Activated CD4-positive, alpha-beta T cell treated with anti-CD3 and anti-CD28 coated beads, Interleukin-2, amount 10 ng/mL, durations not matched to agents 24 days and 14 days (primary cell): ENCODE data around the gene AGFG1. TPM values are rescaled to one million over a fixed set of nuclear protein-coding genes. Genes with fewer than 3 reads are reported as not detected.

Experiments used
- DNase-seq: peaks from one replicate; pipeline ENCODE4 v3.0.0; 2022
- H3K27ac Mint-ChIP-seq: one replicate; pipeline ENCODE4 v1.8.0; 2022; ENCODE audit warnings: mild to moderate bottlenecking, mixed read lengths
- H3K27me3 Mint-ChIP-seq: one replicate; pipeline ENCODE4 v1.8.0; 2022; ENCODE audit warnings: mixed read lengths
- H3K36me3 Mint-ChIP-seq: one replicate; pipeline ENCODE4 v1.8.0; 2022; ENCODE audit warnings: low read depth, mild to moderate bottlenecking, mixed read lengths
- H3K4me1 Mint-ChIP-seq: one replicate; pipeline ENCODE4 v1.8.0; 2021; ENCODE audit warnings: mixed read lengths
- H3K4me3 Mint-ChIP-seq: one replicate; pipeline ENCODE4 v1.8.0; 2022; ENCODE audit warnings: mild to moderate bottlenecking, moderate library complexity, mixed read lengths
- H3K9me3 Mint-ChIP-seq: one replicate; pipeline ENCODE4 v1.8.0; 2021; ENCODE audit warnings: mixed read lengths
- intact Hi-C: fragments of 100-400 bp; cut with micrococcal nuclease; formaldehyde crosslinking; loops from one replicate; pipeline ENCODE4 v1.15.1; 2023
- total RNA-seq: library from RNA; stranded (reverse); gene quantifications from 2 replicates; pipeline ENCODE4 v1.2.3, GENCODE V29; 2022

Gene AGFG1
- total RNA-seq, 1 donor from 2014 or later: 229 TPM

DNA sequence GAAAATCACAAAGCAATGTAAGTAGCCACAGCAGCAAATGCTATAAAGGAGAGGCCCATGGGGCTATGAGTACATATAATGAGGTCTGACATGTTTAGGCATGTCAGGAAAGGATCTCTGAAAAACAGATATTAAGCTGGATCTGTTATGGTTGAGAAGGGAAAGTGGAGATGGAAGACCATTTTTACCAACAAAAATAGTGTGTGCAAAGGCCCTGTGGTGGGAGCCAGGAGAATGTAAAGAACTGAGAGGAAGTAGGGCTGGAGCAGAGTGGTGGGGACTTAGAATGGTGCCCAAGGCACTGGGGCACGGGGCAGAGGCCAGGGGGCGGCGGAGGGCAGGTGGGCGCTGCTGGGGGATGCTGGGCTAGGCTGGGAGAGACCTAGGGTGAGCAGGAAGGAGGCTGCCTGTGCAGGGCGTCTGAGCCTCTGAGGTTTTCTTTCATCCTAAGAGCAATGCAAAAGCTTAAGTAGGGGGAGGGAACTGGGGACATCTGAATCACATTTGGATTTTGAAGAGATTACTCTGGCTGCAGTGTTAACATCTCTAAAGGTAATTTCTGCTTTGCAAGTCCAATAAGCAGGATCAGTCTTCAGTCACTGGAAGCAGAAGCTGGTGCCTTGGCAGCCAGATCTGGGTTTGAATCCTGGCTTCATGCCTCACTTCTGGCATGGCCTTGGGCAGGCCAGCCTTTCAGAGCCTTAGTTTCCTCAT, 4.9 kb upstream of the AGFG1 start:
- H3K4me3 Mint-ChIP-seq: no peak overlapping the region
- peaks cover 54% of the 10 kb centered on the region for H3K4me1 Mint-ChIP-seq
- H3K27ac Mint-ChIP-seq: peak overlapping the region; percentile 73
- DNase-seq: no peak
- intact Hi-C loops: loop anchor here (10.0 kb wide), 1 partner anchor 672 kb away; the partner anchor contains the start of gene IRS1
- peaks cover 2% of the 10 kb centered on the region for H3K36me3 Mint-ChIP-seq
- H3K9me3 Mint-ChIP-seq: peaks cover 3% of the 10 kb centered on the region
- no peaks in the 10 kb centered on the region for H3K27me3 Mint-ChIP-seq

DNA sequence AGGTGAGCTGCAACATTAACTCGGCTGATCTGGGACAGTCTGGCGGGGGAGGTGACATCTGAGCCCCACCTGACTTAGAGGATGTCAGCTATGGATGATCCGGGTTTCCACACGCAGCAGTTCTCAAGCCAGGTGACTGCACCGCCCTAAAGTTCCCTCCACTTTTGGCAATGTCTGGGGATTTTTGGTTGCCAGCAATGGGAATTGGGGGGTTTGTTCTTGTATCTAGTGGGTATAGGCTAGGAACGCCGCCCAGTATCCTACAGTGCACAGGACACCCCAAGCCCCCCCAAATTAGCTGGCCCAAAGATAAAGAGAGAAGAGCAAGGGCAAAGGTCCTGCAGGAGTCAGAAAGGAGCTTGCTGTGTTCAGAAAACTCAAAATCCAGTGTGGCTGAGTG, 544 bp upstream of the AGFG1 start:
- H3K27ac Mint-ChIP-seq: peak overlapping the region; percentile 78
- peaks cover 3% of the 10 kb centered on the region for H3K9me3 Mint-ChIP-seq
- H3K4me3 Mint-ChIP-seq: peak overlapping the region; percentile 69
- peaks cover 5% of the 10 kb centered on the region for H3K36me3 Mint-ChIP-seq
- peaks cover 45% of the 10 kb centered on the region for H3K4me1 Mint-ChIP-seq
- DNase-seq: peak; percentile 60
- intact Hi-C loops: loop anchor here (5.0 to 10.0 kb wide), 3 partner anchors 41 to 293 kb away; no protein-coding TSS in a partner anchor
- no peaks in the 10 kb centered on the region for H3K27me3 Mint-ChIP-seq

GRCh38 chr2:227472265-227473121, 537 bp downstream of the AGFG1 start:
- peaks cover 3% of the 10 kb centered on the region for H3K9me3 Mint-ChIP-seq
- no peaks in the 10 kb centered on the region for H3K27me3 Mint-ChIP-seq
- intact Hi-C loops: loop anchor here (1.0 to 10.0 kb wide), 5 partner anchors 9 to 292 kb away; no protein-coding TSS in a partner anchor

DNA sequence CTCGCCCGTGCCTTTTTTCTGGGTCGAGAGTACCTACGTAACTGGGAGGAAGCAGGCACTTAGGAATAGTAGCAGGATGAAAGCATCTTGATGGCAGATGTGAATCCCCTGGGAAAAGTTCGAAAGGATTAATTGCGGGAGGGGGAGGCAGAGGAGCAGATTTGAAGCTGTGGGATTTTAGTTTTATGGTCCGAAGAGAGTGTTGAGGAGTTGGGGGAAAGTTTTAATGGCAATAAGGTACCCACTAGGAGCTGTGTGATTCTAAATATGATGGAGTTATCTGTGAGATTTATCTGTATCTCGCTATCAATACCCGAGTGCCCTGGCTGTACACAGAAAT, 1.1 kb downstream of the AGFG1 start:
- intact Hi-C loops: loop anchor here (2.0 to 10.0 kb wide), 4 partner anchors 39 to 292 kb away; no protein-coding TSS in a partner anchor
- peaks cover 9% of the 10 kb centered on the region for H3K36me3 Mint-ChIP-seq
- peak overlapping the region; percentile 84 for H3K27ac Mint-ChIP-seq
- H3K9me3 Mint-ChIP-seq: peaks cover 3% of the 10 kb centered on the region
- H3K4me1 Mint-ChIP-seq: peaks cover 32% of the 10 kb centered on the region
- H3K4me3 Mint-ChIP-seq: peak overlapping the region; percentile 93
- no peak for DNase-seq
- H3K27me3 Mint-ChIP-seq: no peaks in the 10 kb centered on the region

More at GRCh38 chr2:227472265-227473121, 537 bp downstream of the AGFG1 start:
- peak overlapping the region; percentile 66 for H3K27ac Mint-ChIP-seq
- peaks cover 37% of the 10 kb centered on the region for H3K4me1 Mint-ChIP-seq
- peaks cover 9% of the 10 kb centered on the region for H3K36me3 Mint-ChIP-seq
- peak; percentile 88 for DNase-seq
- H3K4me3 Mint-ChIP-seq: peak overlapping the region; percentile 93

DNA sequence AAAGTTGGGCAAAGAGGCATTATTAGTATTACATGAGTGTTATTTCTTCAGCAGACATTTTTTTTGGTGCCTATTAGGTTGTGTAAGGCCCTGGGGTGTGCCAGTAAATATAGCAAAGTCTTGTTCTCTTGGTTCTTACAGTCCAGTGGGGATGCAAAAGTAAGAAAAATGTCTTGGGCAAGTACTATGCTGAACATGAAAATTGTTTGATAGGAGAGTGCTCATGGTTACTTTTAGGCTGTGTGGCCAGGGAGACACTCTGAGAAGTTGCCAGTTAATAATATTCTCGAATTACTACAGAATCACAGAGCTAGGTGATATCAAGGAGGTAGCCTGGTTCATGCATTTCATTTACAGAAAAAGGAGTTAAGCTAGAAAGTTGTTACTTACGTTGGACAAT, 1.9 kb downstream of the AGFG1 start:
- Mint-ChIP-seq H3K27ac (no peak overlapping the region), H3K9me3 (peaks cover 3% of the 10 kb centered on the region), H3K27me3 (no peaks in the 10 kb centered on the region), H3K36me3 (peaks cover 9% of the 10 kb centered on the region), H3K4me3 (peak overlapping the region; percentile 93), H3K4me1 (peaks cover 35% of the 10 kb centered on the region)
- intact Hi-C loops: loop anchor here (2.0 to 10.0 kb wide), 4 partner anchors 38 to 291 kb away; no protein-coding TSS in a partner anchor
- peak; percentile 45 for DNase-seq

DNA sequence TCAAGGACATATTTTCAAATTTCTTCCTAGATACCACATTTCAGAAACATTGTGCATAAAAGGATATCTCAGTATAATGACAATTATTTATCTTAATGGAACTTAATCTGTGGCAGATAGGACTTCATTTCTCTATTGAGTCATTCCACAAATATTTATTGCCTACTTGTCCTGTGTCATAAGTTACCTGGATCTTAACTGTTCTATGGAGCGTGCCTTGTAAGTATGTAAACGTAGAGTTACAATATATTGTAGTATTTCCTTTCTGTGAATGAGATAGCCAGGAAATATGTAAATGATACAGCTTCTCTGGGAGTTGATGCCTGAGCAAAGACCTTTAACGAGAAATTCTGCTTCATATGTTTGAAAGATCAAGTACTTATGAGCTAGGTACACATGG, 2.5 kb downstream of the AGFG1 start:
- peak overlapping the region; percentile 93 for H3K4me3 Mint-ChIP-seq
- DNase-seq: no peak
- H3K9me3 Mint-ChIP-seq: peaks cover 3% of the 10 kb centered on the region
- H3K27ac Mint-ChIP-seq: peak overlapping the region; percentile 35
- H3K27me3 Mint-ChIP-seq: no peaks in the 10 kb centered on the region
- peaks cover 10% of the 10 kb centered on the region for H3K36me3 Mint-ChIP-seq
- intact Hi-C loops: loop anchor here (5.0 to 10.0 kb wide), 3 partner anchors 38 to 290 kb away; no protein-coding TSS in a partner anchor
- H3K4me1 Mint-ChIP-seq: peaks cover 37% of the 10 kb centered on the region

GRCh38 chr2:227477291-227477690, 5.3 kb downstream of the AGFG1 start:
- peaks cover 13% of the 10 kb centered on the region for H3K36me3 Mint-ChIP-seq
- H3K27ac Mint-ChIP-seq: no peak overlapping the region
- intact Hi-C loops: loop anchor here (10.0 kb wide), 1 partner anchor 288 kb away; no protein-coding TSS in a partner anchor
- no peaks in the 10 kb centered on the region for H3K27me3 Mint-ChIP-seq
- H3K4me1 Mint-ChIP-seq: peaks cover 50% of the 10 kb centered on the region
- no peaks in the 10 kb centered on the region for H3K9me3 Mint-ChIP-seq
- no peak overlapping the region for H3K4me3 Mint-ChIP-seq
- no peak for DNase-seq

GRCh38 chr2:227479865-227480475, 8.0 kb downstream of the AGFG1 start:
- Mint-ChIP-seq H3K4me1 (peaks cover 47% of the 10 kb centered on the region), H3K36me3 (peaks cover 16% of the 10 kb centered on the region), H3K9me3 (no peaks in the 10 kb centered on the region), H3K27me3 (no peaks in the 10 kb centered on the region), H3K4me3 (peak overlapping the region; percentile 49), H3K27ac (peak overlapping the region; percentile 14)
- intact Hi-C loops: loop anchor here (10.0 kb wide), 1 partner anchor 285 kb away; no protein-coding TSS in a partner anchor
- no peak for DNase-seq

GRCh38 chr2:227480528-227480927, 8.6 kb downstream of the AGFG1 start:
- H3K4me3 Mint-ChIP-seq: peak overlapping the region; percentile 55
- no peak for DNase-seq
- no peaks in the 10 kb centered on the region for H3K27me3 Mint-ChIP-seq
- H3K9me3 Mint-ChIP-seq: peaks cover under 1% of the 10 kb centered on the region
- peak overlapping the region; percentile 71 for H3K27ac Mint-ChIP-seq
- H3K36me3 Mint-ChIP-seq: peaks cover 19% of the 10 kb centered on the region
- peaks cover 42% of the 10 kb centered on the region for H3K4me1 Mint-ChIP-seq
- intact Hi-C loops: no loop called here

- peaks cover 42% of the 10 kb centered on the region for H3K4me1 Mint-ChIP-seq
- H3K9me3 Mint-ChIP-seq: peaks cover 8% of the 10 kb centered on the region
- H3K36me3 Mint-ChIP-seq: peaks cover 26% of the 10 kb centered on the region
- no peak for DNase-seq
- peak overlapping the region; percentile 2 for H3K4me3 Mint-ChIP-seq
- peak overlapping the region; percentile 22 for H3K27ac Mint-ChIP-seq
- intact Hi-C loops: loop anchor here (1.0 kb wide), 1 partner anchor 18 kb away; no protein-coding TSS in a partner anchor
- H3K27me3 Mint-ChIP-seq: no peaks in the 10 kb centered on the region
These were observed 10.8 kb downstream of the AGFG1 start for GRCh38 chr2:227482638-227483340.

- Mint-ChIP-seq H3K9me3 (peaks cover 8% of the 10 kb centered on the region), H3K27ac (no peak overlapping the region), H3K27me3 (no peaks in the 10 kb centered on the region), H3K4me1 (peaks cover 34% of the 10 kb centered on the region), H3K36me3 (peaks cover 33% of the 10 kb centered on the region), H3K4me3 (no peak overlapping the region)
- intact Hi-C loops: no loop called here
- no peak for DNase-seq
These were observed 13.5 kb downstream of the AGFG1 start for GRCh38 chr2:227485429-227485828.

- no peak overlapping the region for H3K27ac Mint-ChIP-seq
- peaks cover 21% of the 10 kb centered on the region for H3K4me1 Mint-ChIP-seq
- H3K27me3 Mint-ChIP-seq: no peaks in the 10 kb centered on the region
- DNase-seq: no peak
- peaks cover 32% of the 10 kb centered on the region for H3K36me3 Mint-ChIP-seq
- intact Hi-C loops: no loop called here
- H3K9me3 Mint-ChIP-seq: peaks cover 8% of the 10 kb centered on the region
- H3K4me3 Mint-ChIP-seq: no peak overlapping the region
These were observed 14.7 kb downstream of the AGFG1 start for GRCh38 chr2:227486688-227487087.

GRCh38 chr2:227488045-227488444, 16.1 kb downstream of the AGFG1 start:
- Mint-ChIP-seq H3K36me3 (peaks cover 36% of the 10 kb centered on the region), H3K4me1 (peaks cover 16% of the 10 kb centered on the region), H3K9me3 (peaks cover 8% of the 10 kb centered on the region), H3K4me3 (no peak overlapping the region), H3K27ac (peak overlapping the region; percentile 42), H3K27me3 (no peaks in the 10 kb centered on the region)
- intact Hi-C loops: no loop called here
- no peak for DNase-seq
